Immature natural killer cell (primary cell): ENCODE results near the gene AUTS2. TPM values are rescaled to one million over a fixed set of nuclear protein-coding genes. Genes with fewer than 3 reads are reported as not detected.
A peak's percentile ranks its signal among the peaks of the same experiment; 100 is the strongest.
"Not testable (repeated sequence)": the region's sequence is repeated elsewhere in the genome, so short reads cannot be mapped to it uniquely, and the experiment has no call there.

ENCODE experiments used
- DNase-seq, 3 donors: peaks; one replicate each; pipeline ENCODE4 v3.0.0; 2022; ENCODE audit warnings: mixed read lengths in 1 of 3
- H3K27ac Mint-ChIP-seq, 6 donors: one replicate each; pipeline ENCODE4 v1.8.0; 2020; ENCODE audit warnings: mixed read lengths in 6 of 6, mild to moderate bottlenecking in 5 of 6, inconsistent platforms in 4 of 6, moderate library complexity in 3 of 6
- H3K27me3 Mint-ChIP-seq, 3 donors: one replicate each; pipeline ENCODE4 v1.8.0; 2020 to 2021; ENCODE audit warnings: low read depth in 3 of 3, mild to moderate bottlenecking in 3 of 3, mixed read lengths in 3 of 3, moderate library complexity in 3 of 3, inconsistent platforms in 1 of 3
- H3K36me3 Mint-ChIP-seq, 3 donors: one replicate each; pipeline ENCODE4 v1.8.0; 2020; ENCODE audit warnings: mixed read lengths in 3 of 3, inconsistent platforms in 2 of 3, mild to moderate bottlenecking in 2 of 3
- H3K4me1 Mint-ChIP-seq, 2 donors: one replicate each; pipeline ENCODE4 v1.8.0; 2020; ENCODE audit warnings: inconsistent platforms in 2 of 2, mild to moderate bottlenecking in 2 of 2, mixed read lengths in 2 of 2, moderate library complexity in 1 of 2
- H3K4me3 Mint-ChIP-seq, 5 donors: one replicate each; pipeline ENCODE4 v1.8.0; 2020; ENCODE audit warnings: mild to moderate bottlenecking in 5 of 5, mixed read lengths in 5 of 5, inconsistent platforms in 3 of 5, moderate library complexity in 3 of 5
- H3K9me3 Mint-ChIP-seq, 6 donors: one replicate each; pipeline ENCODE4 v1.8.0; 2020; ENCODE audit warnings: mild to moderate bottlenecking in 6 of 6, mixed read lengths in 6 of 6, inconsistent platforms in 4 of 6, moderate library complexity in 3 of 6
- polyA plus RNA-seq, 3 donors: library from polyadenylated mRNA; unstranded; fragments of 300-500 nt; fragmentation: Illumina TruSeq; gene quantifications; one replicate each; pipeline ENCODE4 v1.2.3, GENCODE V29; 2021

Gene AUTS2
- polyA plus RNA-seq, 3 donors from 2014 or later, result 1.9 to 17.6 (median 8.0) TPM

DNA sequence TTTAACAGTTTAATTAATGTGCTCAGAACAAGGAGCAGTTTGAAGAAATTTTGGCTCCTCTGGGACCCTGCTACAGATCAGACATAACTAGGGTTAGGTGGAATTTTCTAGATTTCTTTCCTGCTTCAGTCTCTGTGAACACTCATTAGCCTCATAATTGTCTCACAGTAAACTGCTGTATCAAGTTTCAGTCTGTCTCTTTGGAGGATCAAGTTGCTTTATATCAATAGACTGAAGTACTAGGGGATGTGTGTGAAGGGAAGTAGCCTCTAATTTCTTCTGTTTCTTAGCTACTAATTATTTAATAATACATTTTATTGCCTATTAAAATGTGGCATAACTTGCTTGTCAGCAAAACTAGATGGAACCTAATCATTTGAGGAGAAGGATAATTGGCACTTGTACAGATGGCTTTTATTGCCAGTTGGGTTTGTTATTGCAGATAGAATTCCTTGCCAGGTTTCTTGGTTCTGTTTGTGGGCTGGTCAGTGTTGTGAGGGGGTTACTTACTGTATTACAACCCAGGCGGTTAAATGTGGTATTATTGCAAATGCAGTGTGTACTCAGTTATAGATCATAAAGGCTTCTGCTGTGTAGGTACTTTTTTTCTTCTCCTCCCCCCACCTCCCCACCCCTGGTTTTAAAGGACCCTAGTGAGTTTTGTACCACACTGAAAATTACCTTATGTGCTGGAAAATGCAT lies 758.0 kb downstream of the AUTS2 start:
- no peaks in the 10 kb centered on the region for H3K36me3 Mint-ChIP-seq
- H3K9me3 Mint-ChIP-seq, result no peaks in the 10 kb centered on the region
- H3K4me3 Mint-ChIP-seq, result no peak overlapping the region
- H3K4me1 Mint-ChIP-seq, result peaks cover 8 to 15% of the 10 kb centered on the region in 2 donors
- peaks cover 0 to 2% (median 0%) of the 10 kb centered on the region in 3 donors for H3K27me3 Mint-ChIP-seq
- H3K27ac Mint-ChIP-seq, result no peak overlapping the region
- no peak for DNase-seq

GRCh38 chr7:70356787-70357328 lies 758.6 kb downstream of the AUTS2 start:
- Mint-ChIP-seq H3K36me3 (no peaks in the 10 kb centered on the region), H3K9me3 (no peaks in the 10 kb centered on the region), H3K27me3 (peaks cover 0 to 2% (median 0%) of the 10 kb centered on the region in 3 donors), H3K27ac (no peak overlapping the region), H3K4me1 (peaks cover 14 to 18% of the 10 kb centered on the region in 2 donors), H3K4me3 (no peak overlapping the region)
- no peak for DNase-seq

GRCh38 chr7:70360557-70360956 lies 762.3 kb downstream of the AUTS2 start:
- DNase-seq, result no peak
- Mint-ChIP-seq H3K27me3 (peaks cover 0 to 2% (median 0%) of the 10 kb centered on the region in 3 donors), H3K4me1 (peaks cover 9 to 14% of the 10 kb centered on the region in 2 donors), H3K4me3 (no peak overlapping the region), H3K9me3 (no peaks in the 10 kb centered on the region), H3K36me3 (no peaks in the 10 kb centered on the region), H3K27ac (no peak overlapping the region)

GRCh38 chr7:70361821-70362220 lies 763.5 kb downstream of the AUTS2 start:
- Mint-ChIP-seq H3K27me3 (peaks cover 0 to 4% (median 2%) of the 10 kb centered on the region in 3 donors), H3K4me3 (peak overlapping the region in 1 of 5 donors; percentile 22), H3K9me3 (no peaks in the 10 kb centered on the region), H3K4me1 (peaks cover 8 to 14% of the 10 kb centered on the region in 2 donors), H3K36me3 (peaks cover 0 to 6% (median 0%) of the 10 kb centered on the region in 3 donors), H3K27ac (no peak overlapping the region)
- no peak for DNase-seq

DNA sequence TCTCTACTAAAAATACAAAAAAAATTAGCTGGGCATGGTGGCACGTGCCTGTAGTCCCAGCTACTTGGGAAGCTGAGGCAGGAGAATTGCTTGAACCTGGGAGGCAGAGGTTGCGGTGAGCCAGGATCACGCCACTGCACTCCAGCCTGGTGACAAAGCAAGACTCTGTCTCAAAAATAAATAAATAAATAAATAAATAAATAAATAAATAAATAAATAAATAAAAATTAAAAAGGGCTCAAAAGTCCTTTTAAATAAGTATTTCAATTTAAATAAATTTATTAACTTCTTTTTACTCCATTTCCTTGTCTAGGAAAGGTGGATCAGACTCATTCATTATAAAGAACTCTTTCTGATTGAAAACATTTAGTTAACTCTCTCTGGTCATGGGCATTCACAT lies 766.1 kb downstream of the AUTS2 start:
- not testable (repeated sequence) for DNase-seq, H3K4me3 Mint-ChIP-seq, H3K9me3 Mint-ChIP-seq

DNA sequence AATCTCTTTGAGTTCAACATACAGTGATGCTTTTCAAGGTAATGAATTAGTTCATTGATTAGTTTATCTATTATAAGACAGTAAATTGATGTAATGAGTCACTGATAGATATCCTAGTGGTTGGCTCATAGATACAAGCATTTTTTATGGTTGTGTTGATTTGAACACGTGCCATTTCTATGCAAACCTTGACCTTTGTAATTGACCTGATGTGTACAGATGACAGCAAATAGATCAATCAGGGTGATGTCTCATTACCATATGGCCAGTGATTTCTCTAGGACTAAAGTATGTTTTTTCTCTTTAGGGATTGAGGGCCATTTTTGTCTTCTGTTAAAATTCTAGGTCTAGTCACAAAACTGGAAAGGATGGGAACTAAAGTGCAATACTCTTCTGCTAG lies 773.4 kb downstream of the AUTS2 start:
- H3K4me3 Mint-ChIP-seq, result no peak overlapping the region
- H3K9me3 Mint-ChIP-seq, result no peaks in the 10 kb centered on the region
- no peaks in the 10 kb centered on the region for H3K4me1 Mint-ChIP-seq
- peaks cover 0 to under 1% (median 0%) of the 10 kb centered on the region in 3 donors for H3K27me3 Mint-ChIP-seq
- no peak overlapping the region for H3K27ac Mint-ChIP-seq
- DNase-seq, result no peak
- H3K36me3 Mint-ChIP-seq, result peaks cover 0 to under 1% (median 0%) of the 10 kb centered on the region in 3 donors

More for the DNA sequence above, 766.1 kb downstream of the AUTS2 start:
- H3K4me1 Mint-ChIP-seq, result peaks cover 8 to 14% of the 10 kb centered on the region in 2 donors
- not testable (repeated sequence) for H3K27me3 Mint-ChIP-seq, H3K27ac Mint-ChIP-seq, H3K36me3 Mint-ChIP-seq

DNA sequence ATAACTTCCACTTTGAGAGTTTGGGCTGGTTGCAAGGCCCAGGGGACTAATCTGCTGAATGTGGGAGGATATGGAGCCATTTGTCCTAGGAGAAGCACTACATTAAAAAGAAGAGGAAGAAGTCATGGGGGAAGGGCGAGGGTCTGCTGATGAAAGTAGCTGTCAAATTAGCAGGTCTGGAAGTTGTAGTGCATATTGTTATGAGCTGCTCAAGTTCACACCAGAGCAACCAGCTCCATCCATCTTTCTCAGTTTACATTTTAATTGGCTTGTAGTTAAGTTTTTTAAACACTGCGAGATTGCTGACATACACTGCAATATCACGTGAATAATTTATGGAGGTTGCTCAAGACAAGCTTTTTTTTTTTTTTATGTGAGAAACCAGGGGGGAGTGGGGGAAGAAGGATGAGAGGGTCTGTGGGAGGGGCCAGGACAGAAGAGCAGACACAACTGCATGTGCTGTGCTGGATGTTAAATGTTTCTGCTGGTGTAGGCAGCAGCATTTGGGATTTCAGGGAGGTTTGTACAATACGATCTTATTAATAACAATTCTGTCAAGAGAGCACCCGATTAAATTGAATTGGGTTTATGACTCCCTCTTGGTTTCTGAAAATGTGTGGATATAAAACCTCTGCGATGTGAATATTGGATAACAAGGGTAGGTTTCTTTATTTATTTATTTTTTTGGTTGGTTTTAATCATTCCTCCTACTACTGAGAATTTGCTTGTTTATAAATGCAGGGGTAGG lies 774.7 kb downstream of the AUTS2 start:
- Mint-ChIP-seq H3K27me3 (no peaks in the 10 kb centered on the region), H3K4me3 (no peak overlapping the region), H3K36me3 (no peaks in the 10 kb centered on the region), H3K4me1 (no peaks in the 10 kb centered on the region), H3K27ac (no peak overlapping the region), H3K9me3 (no peaks in the 10 kb centered on the region)
- no peak for DNase-seq

DNA sequence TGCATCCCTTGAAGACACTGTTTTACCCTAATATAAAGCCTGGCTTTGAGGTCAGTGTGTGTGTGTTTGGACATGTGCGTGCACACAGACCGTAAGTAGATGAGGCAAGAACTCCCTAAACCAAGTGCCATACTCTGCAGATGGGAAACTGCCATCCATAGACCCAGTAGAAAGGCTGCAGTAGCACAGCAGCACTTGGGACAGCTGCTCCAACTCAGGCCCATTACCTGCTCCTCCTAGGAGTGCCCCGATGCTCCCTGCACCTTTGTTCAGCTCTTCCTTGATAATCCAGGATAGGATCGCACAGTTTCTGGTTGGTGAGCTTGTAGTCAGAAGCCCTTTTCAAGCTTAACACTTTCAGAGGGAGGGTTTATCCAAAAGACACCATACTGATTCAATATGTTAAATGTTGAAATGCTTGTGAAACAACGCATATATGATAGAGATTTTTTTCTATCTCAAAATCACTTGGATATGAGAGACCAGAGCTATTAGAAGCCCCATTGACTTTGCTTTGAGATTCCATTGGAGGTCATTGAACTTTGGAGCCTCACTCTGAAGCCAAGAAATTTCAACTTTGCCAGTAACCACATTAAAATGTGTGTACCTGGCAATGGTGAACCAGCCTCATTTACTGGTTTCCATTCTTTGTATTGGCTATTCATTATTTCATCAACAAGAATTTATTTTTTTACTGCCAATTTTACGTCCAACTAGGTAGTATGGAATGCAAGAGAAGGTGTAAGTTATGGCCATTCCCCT lies 776.7 kb downstream of the AUTS2 start:
- Mint-ChIP-seq H3K27ac (no peak overlapping the region), H3K36me3 (no peaks in the 10 kb centered on the region), H3K27me3 (peaks cover 0 to 3% (median 2%) of the 10 kb centered on the region in 3 donors), H3K9me3 (no peaks in the 10 kb centered on the region), H3K4me3 (no peak overlapping the region), H3K4me1 (no peaks in the 10 kb centered on the region)
- no peak for DNase-seq

- DNase-seq, result no peak
- H3K9me3 Mint-ChIP-seq, result no peaks in the 10 kb centered on the region
- H3K27ac Mint-ChIP-seq, result no peak overlapping the region
- peaks cover under 1 to 4% (median 2%) of the 10 kb centered on the region in 3 donors for H3K27me3 Mint-ChIP-seq
- H3K36me3 Mint-ChIP-seq, result no peaks in the 10 kb centered on the region
- H3K4me1 Mint-ChIP-seq, result no peaks in the 10 kb centered on the region
- no peak overlapping the region for H3K4me3 Mint-ChIP-seq
These were observed 778.3 kb downstream of the AUTS2 start for GRCh38 chr7:70376561-70377031.

DNA sequence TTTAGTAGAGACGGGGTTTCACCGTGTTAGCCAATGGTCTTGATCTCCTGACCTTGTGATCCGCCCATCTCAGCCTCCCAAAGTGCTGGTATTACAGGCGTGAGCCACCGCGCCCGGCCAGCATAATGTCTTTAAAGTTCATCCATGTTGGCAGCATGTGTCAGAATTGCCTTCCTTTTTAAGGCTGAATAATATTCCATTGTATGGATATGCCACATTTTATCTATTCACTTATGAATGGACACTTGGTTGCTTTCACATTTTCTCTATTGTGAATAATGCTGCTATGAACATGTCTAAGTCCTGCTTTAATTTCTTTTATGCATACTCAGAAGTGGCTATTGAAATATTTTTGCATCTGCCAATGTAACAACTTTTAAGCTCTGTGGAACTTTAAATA lies 779.7 kb downstream of the AUTS2 start:
- no peaks in the 10 kb centered on the region for H3K9me3 Mint-ChIP-seq
- no peak for DNase-seq
- H3K4me3 Mint-ChIP-seq, result no peak overlapping the region
- H3K4me1 Mint-ChIP-seq, result no peaks in the 10 kb centered on the region
- peaks cover 0 to 5% (median 0%) of the 10 kb centered on the region in 3 donors for H3K36me3 Mint-ChIP-seq
- H3K27me3 Mint-ChIP-seq, result peaks cover 1 to 7% (median 2%) of the 10 kb centered on the region in 3 donors
- H3K27ac Mint-ChIP-seq, result no peak overlapping the region

DNA sequence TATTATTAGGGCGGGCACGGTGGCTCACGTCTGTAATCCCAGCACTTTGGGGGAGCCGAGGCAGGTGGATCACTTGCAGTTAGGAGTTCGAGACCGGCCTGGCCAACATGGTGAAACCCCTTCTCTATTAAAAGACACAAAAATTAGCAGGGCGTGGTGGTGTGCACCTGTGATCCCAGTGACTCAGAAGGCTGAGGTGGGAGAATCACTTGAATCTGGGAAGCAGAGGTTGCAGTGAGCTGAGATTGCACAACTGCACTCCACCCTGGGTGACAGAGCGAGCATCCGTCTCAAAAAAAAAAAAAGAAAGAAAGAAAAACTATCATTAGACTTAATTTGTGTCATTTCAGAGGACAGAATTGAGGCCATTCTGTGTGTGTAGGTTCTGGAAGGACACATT lies 780.9 kb downstream of the AUTS2 start:
- no peak for DNase-seq
- no peak overlapping the region for H3K4me3 Mint-ChIP-seq
- H3K36me3 Mint-ChIP-seq, result peaks cover 0 to 5% (median 0%) of the 10 kb centered on the region in 3 donors
- no peaks in the 10 kb centered on the region for H3K9me3 Mint-ChIP-seq
- peaks cover 1 to 7% (median 2%) of the 10 kb centered on the region in 3 donors for H3K27me3 Mint-ChIP-seq
- H3K27ac Mint-ChIP-seq, result no peak overlapping the region
- H3K4me1 Mint-ChIP-seq, result no peaks in the 10 kb centered on the region

- Mint-ChIP-seq H3K27me3 (peaks cover 1 to 7% (median 2%) of the 10 kb centered on the region in 3 donors), H3K4me3 (no peak overlapping the region), H3K36me3 (peaks cover 0 to 5% (median 0%) of the 10 kb centered on the region in 3 donors), H3K27ac (no peak overlapping the region), H3K4me1 (no peaks in the 10 kb centered on the region), H3K9me3 (no peaks in the 10 kb centered on the region)
- DNase-seq, result no peak
These were observed 782.2 kb downstream of the AUTS2 start for GRCh38 chr7:70380421-70381015.

GRCh38 chr7:70383066-70383782 lies 784.9 kb downstream of the AUTS2 start:
- Mint-ChIP-seq H3K4me1 (no peaks in the 10 kb centered on the region), H3K27ac (no peak overlapping the region), H3K4me3 (no peak overlapping the region), H3K36me3 (peaks cover 0 to 5% (median 0%) of the 10 kb centered on the region in 3 donors), H3K27me3 (peaks cover 1 to 7% (median 2%) of the 10 kb centered on the region in 3 donors), H3K9me3 (no peaks in the 10 kb centered on the region)
- no peak for DNase-seq
